ENCODE results near the gene SDK2. TPM values are rescaled to one million over a fixed set of nuclear protein-coding genes. Genes with fewer than 3 reads are reported as not detected.

SDK2 gene
- total RNA-seq, 1 donor from 2014 or later, result 31.2 TPM

GRCh38 chr17:73380439-73381106, 263.7 kb downstream of the SDK2 start:
- Mint-ChIP-seq H3K27ac (ENCODE audit: unreplicated experiment) (no peak overlapping the region), H3K27me3 (ENCODE audit: low read depth) (no peaks in the 10 kb centered on the region), H3K4me3 (no peak overlapping the region), H3K4me1 (no peaks in the 10 kb centered on the region), H3K36me3 (ENCODE audit: low read depth) (peaks cover 11% of the 10 kb centered on the region), H3K9me3 (no peaks in the 10 kb centered on the region)
- TF ChIP-seq CTCF (conservative IDR thresholded peaks at IDR 0.05), result no peak
- DNase-seq (ENCODE audit: low read depth, low spot score), result no peak

- Mint-ChIP-seq H3K9me3 (no peaks in the 10 kb centered on the region), H3K36me3 (ENCODE audit: low read depth) (peaks cover 8% of the 10 kb centered on the region), H3K4me3 (no peak overlapping the region), H3K4me1 (no peaks in the 10 kb centered on the region), H3K27ac (ENCODE audit: unreplicated experiment) (no peak overlapping the region), H3K27me3 (ENCODE audit: low read depth) (no peaks in the 10 kb centered on the region)
- no peak for TF ChIP-seq CTCF (conservative IDR thresholded peaks at IDR 0.05)
- DNase-seq (ENCODE audit: low read depth, low spot score), result no peak
Measured at GRCh38 chr17:73379826-73380225, 264.4 kb downstream of the SDK2 start.

GRCh38 chr17:73378974-73379470, 265.2 kb downstream of the SDK2 start:
- Mint-ChIP-seq H3K4me3 (no peak overlapping the region), H3K9me3 (no peaks in the 10 kb centered on the region), H3K27ac (ENCODE audit: unreplicated experiment) (no peak overlapping the region), H3K27me3 (ENCODE audit: low read depth) (no peaks in the 10 kb centered on the region), H3K4me1 (no peaks in the 10 kb centered on the region), H3K36me3 (ENCODE audit: low read depth) (peaks cover 10% of the 10 kb centered on the region)
- no peak for DNase-seq (ENCODE audit: low read depth, low spot score)
- TF ChIP-seq CTCF (conservative IDR thresholded peaks at IDR 0.05), result no peak

GRCh38 chr17:73376636-73377035, 267.6 kb downstream of the SDK2 start:
- Mint-ChIP-seq H3K4me3 (no peak overlapping the region), H3K36me3 (ENCODE audit: low read depth) (peaks cover 8% of the 10 kb centered on the region), H3K27me3 (ENCODE audit: low read depth) (no peaks in the 10 kb centered on the region), H3K4me1 (no peaks in the 10 kb centered on the region), H3K27ac (ENCODE audit: unreplicated experiment) (no peak overlapping the region), H3K9me3 (no peaks in the 10 kb centered on the region)
- DNase-seq (ENCODE audit: low read depth, low spot score), result no peak
- no peak for TF ChIP-seq CTCF (conservative IDR thresholded peaks at IDR 0.05)

GRCh38 chr17:73376152-73376551, 268.1 kb downstream of the SDK2 start:
- Mint-ChIP-seq H3K27ac (ENCODE audit: unreplicated experiment) (no peak overlapping the region), H3K4me1 (no peaks in the 10 kb centered on the region), H3K9me3 (no peaks in the 10 kb centered on the region), H3K4me3 (no peak overlapping the region), H3K36me3 (ENCODE audit: low read depth) (peaks cover 8% of the 10 kb centered on the region), H3K27me3 (ENCODE audit: low read depth) (no peaks in the 10 kb centered on the region)
- no peak for TF ChIP-seq CTCF (conservative IDR thresholded peaks at IDR 0.05)
- DNase-seq (ENCODE audit: low read depth, low spot score), result no peak
